Suprapubic skin (tissue), 4 donors: ENCODE data around the gene VWA2.

Source experiments
- CTCF ChIP-seq, 2 donors: fragments of 200-600 bp in 1 of 2; fragments of 450-650 bp in 1 of 2; sonication (generic) in 1 of 2; IDR thresholded peaks; one replicate each; pipeline ENCODE4 v1.5.1; 2016 to 2019; ENCODE audit warnings: antibody characterized with exemption in 2 of 2, mild to moderate bottlenecking in 1 of 2, moderate library complexity in 1 of 2
- POLR2A ChIP-seq, 2 donors: fragments of 450-650 bp; IDR thresholded peaks; one replicate each; pipeline ENCODE4 v1.6.1; 2017; ENCODE audit warnings: antibody characterized with exemption in 2 of 2, mild to moderate bottlenecking in 2 of 2, moderate library complexity in 2 of 2
- POLR2AphosphoS5 ChIP-seq, 3 donors: sonication (generic); formaldehyde crosslinking; IDR thresholded peaks; one replicate each; pipeline ENCODE4 v1.6.1; 2017; ENCODE audit warnings: antibody characterized with exemption in 3 of 3

GRCh38 chr10:114309364-114309651 is 70.3 kb downstream of the VWA2 start:
- TF ChIP-seq CTCF (IDR thresholded peaks at IDR 0.05), result no peak
- TF ChIP-seq POLR2A (IDR thresholded peaks at IDR 0.05), result no peak
- no peak for TF ChIP-seq POLR2AphosphoS5 (IDR thresholded peaks at IDR 0.05)
